Renal pelvis (tissue), 4 donors: ENCODE data around the gene ABCD1. TPM values are rescaled to one million over a fixed set of nuclear protein-coding genes. Genes with fewer than 3 reads are reported as not detected.
"Not testable (repeated sequence)": the region's sequence is repeated elsewhere in the genome, so short reads cannot be mapped to it uniquely, and the experiment has no call there.

Source experiments
- DNase-seq: peaks from one replicate; pipeline ENCODE4 v3.0.0-alpha.2; 2013
- polyA plus RNA-seq, 3 donors: library from polyadenylated mRNA; unstranded; fragments of 120-200 nt; gene quantifications; one replicate each; pipeline ENCODE4 v1.2.1, GENCODE V29; 2013; ENCODE audit not compliant: insufficient read length in 3 of 3

Gene ABCD1
- polyA plus RNA-seq, 3 donors = 8.5 to 11.0 (median 9.7) TPM

GRCh38 chrX:153733651-153734240 is 9.1 kb downstream of the ABCD1 start:
- no peak for DNase-seq

DNA sequence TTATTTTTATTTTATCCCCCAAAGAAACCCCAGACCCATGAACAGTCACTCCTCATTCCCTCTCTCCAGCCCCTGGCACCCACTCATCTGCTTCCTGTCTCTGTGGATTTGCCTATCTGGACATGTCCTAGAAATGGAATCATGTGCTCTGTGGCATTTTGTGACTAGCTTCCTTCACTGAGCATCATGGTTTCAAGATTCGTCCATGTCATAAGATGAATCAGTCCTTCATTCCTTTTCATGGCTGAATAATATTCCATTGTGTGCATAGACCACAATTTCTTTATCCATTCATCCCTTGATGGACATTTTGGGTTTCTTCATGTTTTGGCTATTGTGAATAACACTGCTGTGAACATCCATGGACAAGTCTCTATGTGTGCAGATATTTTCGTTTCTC is 10.2 kb downstream of the ABCD1 start:
- no peak for DNase-seq

DNA sequence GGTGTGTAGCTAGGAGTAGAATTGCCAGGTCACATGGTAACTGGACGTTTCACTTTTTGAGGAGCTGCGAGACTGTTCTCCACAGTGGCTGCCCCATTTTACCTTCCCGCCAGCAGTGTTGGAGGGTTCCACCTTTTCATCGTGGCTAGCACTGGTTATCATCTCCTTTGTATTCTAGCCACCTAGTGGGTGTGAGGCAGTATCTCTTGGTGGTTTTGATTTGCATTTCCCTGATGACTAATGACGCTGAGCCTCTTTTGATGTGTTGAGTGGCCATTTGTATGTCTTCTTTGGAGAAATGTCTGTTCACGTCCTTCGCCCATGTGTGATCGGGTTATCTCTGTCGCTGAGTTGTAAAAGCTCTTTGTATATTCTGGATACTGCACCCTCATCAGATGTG is 10.6 kb downstream of the ABCD1 start:
- DNase-seq = no peak

GRCh38 chrX:153736071-153736820 is 11.6 kb downstream of the ABCD1 start:
- DNase-seq = no peak

DNA sequence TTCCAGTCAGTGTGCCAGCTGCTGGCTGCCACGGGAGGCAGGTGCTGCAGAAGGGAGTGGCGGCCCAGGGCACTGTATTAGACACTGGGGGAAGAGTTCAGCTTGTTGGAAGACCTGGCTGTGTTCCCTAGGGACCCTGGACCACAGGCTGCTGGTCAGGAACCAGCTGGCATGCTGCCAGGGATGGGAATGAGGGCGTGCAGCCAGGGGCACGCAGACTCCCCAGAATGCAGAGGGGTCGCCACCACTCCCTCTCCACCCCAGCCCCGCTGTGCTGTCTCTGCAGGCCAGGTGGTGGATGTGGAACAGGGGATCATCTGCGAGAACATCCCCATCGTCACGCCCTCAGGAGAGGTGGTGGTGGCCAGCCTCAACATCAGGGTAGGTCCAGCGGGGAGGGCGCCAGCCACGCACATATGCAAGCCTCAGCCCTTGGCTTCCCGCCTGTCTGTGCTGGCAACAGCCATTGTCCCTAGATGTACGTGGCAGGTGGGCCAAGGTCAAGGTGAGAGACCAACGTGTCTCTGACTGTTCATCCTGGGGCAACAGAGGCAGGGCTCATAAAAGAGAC is 12.3 kb downstream of the ABCD1 start:
- no peak for DNase-seq

DNA sequence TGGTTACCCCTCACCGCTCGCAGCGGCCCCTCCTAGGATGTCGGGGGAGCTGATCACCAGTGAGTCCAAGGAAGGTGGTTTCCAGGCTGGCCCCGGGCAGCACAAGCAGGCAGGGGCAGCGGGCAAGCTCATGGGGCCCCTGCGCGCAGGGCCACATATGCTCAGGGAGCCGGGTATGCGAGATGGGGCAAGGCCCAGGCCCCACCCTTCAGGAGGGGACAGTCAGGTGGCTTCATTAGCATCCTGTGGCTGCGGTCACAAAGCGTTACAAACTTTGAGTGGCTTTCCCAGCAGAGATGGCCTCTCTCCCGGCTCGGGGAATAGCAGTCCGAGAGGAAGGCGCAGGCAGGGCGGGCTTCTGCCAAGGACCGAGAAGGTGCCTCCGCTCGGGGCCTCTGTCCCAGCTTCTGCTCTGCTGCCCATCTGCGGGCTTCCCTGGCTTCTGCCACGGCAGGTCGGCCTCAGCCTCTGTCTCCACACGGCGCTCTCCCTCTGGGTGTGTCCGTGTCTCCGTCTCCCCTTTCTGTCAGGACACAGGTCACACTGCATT is 13.5 kb downstream of the ABCD1 start:
- no peak for DNase-seq

DNA sequence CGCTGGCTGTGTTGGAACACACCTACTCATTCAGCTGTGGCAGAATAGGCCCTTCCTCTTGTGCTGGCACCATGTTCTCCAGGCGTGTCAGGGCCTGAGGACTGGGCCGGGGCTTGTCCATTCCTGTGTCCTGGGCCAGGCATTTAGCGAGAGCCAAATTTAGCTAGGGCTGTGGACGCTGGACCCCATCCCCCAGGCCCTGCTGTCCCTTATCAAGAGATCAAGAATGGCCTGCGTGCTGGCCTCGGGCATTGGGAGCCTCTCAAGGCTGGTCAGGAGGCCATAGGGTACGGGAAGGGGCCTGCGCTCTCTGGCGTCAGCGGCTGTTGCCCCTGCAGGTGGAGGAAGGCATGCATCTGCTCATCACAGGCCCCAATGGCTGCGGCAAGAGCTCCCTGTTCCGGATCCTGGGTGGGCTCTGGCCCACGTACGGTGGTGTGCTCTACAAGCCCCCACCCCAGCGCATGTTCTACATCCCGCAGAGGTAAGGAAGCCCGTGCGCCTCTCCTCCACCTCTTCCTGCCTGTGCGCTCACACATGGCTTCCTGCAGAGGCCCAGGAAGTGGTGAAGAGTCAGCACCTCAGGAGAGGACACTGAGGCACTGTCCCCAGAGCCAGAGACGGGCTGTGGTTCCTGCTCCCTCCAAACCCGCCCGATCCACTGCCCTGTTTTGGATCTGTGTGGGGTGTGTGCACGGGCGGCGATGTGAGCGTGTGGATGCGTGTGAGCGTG is 15.3 kb downstream of the ABCD1 start:
- no peak for DNase-seq

- DNase-seq = no peak
Measured at GRCh38 chrX:153740631-153741222, 16.1 kb downstream of the ABCD1 start.

- no peak for DNase-seq
Measured at GRCh38 chrX:153741446-153741845, 16.8 kb downstream of the ABCD1 start.

GRCh38 chrX:153742111-153742510 is 17.5 kb downstream of the ABCD1 start:
- DNase-seq = not testable (repeated sequence)

DNA sequence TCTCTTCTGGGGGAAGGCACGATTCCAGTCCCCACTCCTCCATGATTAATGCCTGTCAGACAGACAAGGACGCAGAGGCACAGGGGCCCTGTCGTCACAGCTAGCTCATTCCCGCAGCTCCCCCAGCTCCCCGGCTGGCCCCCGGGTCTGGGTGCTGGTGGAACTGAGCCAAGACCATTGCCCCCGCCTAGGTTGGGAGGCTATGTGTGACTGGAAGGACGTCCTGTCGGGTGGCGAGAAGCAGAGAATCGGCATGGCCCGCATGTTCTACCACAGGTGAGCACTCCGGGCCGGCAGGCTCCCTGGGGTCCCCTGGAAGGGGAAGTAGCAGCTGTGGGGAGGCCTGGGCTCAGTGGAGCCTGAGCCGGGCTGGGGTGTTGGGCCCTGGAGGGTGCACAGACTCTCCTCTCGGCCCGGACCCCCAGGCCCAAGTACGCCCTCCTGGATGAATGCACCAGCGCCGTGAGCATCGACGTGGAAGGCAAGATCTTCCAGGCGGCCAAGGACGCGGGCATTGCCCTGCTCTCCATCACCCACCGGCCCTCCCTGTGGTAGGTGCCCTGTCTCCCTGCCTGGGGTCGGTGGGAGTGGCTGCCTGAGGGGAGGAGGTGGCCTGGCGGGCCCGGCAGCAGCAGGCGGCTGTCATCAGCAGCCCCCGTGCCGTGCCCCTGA is 18.3 kb downstream of the ABCD1 start:
- not testable (repeated sequence) for DNase-seq

DNA sequence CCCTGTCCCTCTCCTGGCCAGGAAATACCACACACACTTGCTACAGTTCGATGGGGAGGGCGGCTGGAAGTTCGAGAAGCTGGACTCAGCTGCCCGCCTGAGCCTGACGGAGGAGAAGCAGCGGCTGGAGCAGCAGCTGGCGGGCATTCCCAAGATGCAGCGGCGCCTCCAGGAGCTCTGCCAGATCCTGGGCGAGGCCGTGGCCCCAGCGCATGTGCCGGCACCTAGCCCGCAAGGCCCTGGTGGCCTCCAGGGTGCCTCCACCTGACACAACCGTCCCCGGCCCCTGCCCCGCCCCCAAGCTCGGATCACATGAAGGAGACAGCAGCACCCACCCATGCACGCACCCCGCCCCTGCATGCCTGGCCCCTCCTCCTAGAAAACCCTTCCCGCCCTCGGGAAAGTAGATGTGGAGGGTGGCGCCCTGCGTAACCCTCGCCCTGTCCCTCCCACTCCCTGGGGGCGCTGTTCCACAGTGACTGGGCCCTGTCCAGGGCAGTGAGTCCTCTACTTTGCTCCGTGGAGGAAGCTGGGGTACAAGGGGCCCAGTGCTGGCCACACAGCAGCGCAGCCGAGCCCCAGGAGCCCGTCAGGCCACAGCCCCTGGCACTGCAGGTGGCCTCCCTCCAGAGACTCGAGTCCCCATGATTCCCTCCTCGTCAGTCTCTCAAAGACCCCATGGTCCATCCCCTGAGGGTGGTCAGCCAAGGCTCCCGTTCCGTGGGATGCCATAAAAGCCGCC is 19.0 kb downstream of the ABCD1 start:
- not testable (repeated sequence) for DNase-seq

GRCh38 chrX:153744210-153745066 is 19.8 kb downstream of the ABCD1 start:
- no peak for DNase-seq

- DNase-seq = not testable (repeated sequence)
Measured at GRCh38 chrX:153745067-153745433, 20.4 kb downstream of the ABCD1 start.

DNA sequence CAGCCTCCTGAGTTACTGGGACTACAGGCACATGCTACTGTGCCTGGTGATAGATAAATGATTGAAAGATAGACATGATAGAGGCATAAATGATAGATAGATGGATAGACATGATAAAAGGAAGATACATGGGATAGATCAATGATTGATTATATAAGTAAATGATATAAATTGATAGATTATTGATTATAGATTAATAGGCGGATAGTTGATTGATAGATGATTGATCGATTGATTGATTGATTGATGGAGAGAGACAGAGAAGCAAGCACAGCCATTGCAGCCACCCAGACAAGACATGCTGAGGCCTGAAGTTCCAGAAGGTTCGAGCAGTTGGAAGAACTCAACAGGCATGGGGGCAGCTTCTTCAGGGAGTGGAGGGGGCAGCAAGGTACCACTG is 21.7 kb downstream of the ABCD1 start:
- DNase-seq = no peak

GRCh38 chrX:153746991-153747390 is 22.3 kb downstream of the ABCD1 start:
- DNase-seq = not testable (repeated sequence)

GRCh38 chrX:153749017-153749416 is 24.4 kb downstream of the ABCD1 start:
- not testable (repeated sequence) for DNase-seq

GRCh38 chrX:153750127-153750774 is 25.6 kb downstream of the ABCD1 start:
- DNase-seq = no peak

DNA sequence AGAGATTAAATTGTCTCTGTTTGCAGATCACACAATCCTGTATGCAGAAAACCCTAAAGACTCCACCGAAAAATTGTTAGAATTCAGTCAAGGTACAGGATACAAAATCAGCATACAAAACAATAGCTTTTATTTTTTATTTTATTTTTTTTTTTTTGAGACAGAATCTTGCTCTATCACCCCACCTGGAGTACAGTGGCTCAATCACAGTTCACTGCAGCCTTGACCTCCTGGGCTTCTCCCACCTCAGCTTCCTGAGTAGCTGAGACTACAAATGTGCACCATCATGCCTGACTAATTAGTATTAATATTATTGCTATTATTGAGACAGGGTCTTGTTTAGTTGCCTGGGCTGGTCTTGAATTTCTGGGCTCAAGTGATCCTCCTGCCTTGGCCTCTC is 30.5 kb downstream of the ABCD1 start:
- no peak for DNase-seq
